ENCODE data around the gene NEB. TPM values are rescaled to one million over a fixed set of nuclear protein-coding genes. Genes with fewer than 3 reads are reported as not detected.
"Not testable (repeated sequence)": the region's sequence is repeated elsewhere in the genome, so short reads cannot be mapped to it uniquely, and the experiment has no call there.

Gene NEB
- total RNA-seq, 1 experiment from 2014 or later: 0.14 TPM

DNA sequence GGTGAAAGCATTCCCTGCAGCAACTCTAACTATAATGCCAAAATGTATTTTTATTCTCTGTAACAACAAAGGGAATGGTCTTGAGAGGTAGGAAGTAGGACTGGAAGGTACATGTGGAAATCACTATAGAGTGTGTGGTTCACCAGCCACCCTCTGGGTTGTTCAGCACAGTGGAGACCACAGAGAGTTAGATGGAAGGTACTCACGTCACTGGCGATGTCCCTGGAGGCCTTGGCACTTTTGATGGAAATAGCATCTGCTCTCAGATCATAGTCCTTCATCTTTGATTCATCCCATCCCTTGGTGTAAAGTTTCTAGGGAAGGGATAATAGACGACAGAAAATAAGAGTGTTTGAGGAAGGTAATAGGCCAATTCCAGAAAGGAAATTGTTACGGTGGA, 124.0 kb downstream of the NEB start:
- Histone ChIP-seq H3K4me3 (ENCODE audit: insufficient read depth, low read depth, low read length) (no peak overlapping the region), H3K36me3 (replicated peaks; ENCODE audit: control insufficient read depth, insufficient read depth, low read length) (no peaks in the 10 kb centered on the region), H3K27me3 (ENCODE audit: control insufficient read depth, insufficient read depth, low read length) (no peaks in the 10 kb centered on the region)
- DNase-seq: no peak

DNA sequence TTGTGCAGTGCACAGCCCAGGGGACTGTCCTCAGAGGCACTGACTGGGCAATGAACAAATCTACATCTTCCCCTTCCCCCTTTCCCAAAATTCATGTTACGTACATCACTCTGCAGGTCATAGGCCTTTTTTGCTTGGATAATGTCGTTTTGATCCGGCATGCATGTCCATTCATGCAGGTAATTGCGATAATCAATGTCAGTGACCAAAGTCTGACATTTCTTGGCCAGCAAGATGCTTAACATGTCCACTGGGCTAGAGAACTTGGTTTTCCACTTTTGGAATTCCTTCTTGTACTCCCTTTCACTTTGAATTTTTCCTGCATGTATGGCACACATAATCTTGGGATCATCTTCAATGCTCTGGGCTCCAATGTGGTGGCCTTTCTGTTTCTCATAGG, 124.6 kb downstream of the NEB start:
- no peak for DNase-seq
- Histone ChIP-seq H3K27me3 (ENCODE audit: control insufficient read depth, insufficient read depth, low read length) (no peaks in the 10 kb centered on the region), H3K36me3 (replicated peaks; ENCODE audit: control insufficient read depth, insufficient read depth, low read length) (no peaks in the 10 kb centered on the region), H3K4me3 (ENCODE audit: insufficient read depth, low read depth, low read length) (no peak overlapping the region)

DNA sequence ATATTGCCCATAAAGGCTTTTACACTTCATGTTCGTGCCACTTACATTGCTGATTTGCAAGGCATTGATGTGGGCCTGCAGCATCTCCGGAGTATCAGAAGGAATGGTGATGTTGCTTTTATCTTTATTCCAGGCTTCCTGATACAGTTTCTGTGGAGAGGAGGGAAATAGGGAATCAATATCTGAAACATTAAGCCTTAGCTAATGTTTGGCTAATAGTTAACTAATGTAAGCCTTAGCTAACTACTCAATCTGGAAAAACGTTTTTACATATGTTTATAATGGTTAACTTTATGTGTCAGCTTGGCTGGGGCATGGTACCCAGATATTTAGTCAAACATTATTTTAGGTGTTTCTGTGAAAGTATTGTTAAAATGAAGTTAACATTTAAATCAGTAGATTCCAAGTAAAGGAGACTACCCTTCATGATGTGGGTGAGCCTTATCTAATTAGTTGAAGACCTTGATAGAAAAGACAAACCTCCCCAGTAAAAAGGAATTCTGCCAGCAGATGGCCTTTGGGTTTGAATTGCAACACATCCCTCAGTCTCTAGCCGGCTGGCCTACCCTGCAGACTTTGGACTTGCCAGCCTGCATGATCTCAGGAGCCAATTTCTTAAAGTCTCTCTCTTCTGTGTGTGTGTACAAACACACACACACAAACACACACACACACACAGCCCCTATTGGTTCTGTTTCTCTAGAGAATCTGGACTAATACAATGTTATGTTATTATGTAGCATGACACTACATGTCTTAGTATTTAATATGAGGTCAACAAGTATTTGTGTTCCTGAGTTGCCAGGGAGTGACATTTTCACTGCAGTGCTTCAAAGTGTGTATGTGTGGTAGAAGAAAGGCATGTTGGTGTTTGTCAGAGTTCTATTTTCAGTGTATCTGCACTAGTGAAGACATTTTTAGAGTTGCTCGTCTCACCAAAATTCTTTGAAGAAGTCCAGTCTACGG, 126.5 kb downstream of the NEB start:
- not testable (repeated sequence) for H3K36me3 ChIP-seq (replicated peaks; ENCODE audit: control insufficient read depth, insufficient read depth, low read length); H3K4me3 ChIP-seq (ENCODE audit: insufficient read depth, low read depth, low read length); H3K27me3 ChIP-seq (ENCODE audit: control insufficient read depth, insufficient read depth, low read length); DNase-seq

DNA sequence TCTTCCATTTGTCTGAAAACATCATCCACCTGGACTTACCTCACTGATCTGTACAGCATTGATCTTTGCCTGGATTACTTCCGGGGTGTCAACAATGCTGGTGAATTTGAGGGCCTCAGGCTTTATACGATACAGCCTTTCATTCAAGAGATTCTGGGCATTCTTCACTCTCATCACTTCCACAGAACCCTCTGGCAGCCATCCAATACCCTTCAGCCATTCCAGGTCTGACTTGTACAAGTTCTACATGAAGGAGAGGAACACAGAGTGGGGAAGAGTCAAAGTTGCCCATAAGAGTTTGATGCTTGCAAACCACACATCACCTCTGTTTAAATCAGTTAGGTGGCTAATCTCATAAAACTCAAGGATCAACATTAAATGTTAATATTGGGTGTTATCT, 130.7 kb downstream of the NEB start:
- H3K4me3 ChIP-seq (ENCODE audit: insufficient read depth, low read depth, low read length); H3K27me3 ChIP-seq (ENCODE audit: control insufficient read depth, insufficient read depth, low read length); DNase-seq; H3K36me3 ChIP-seq (replicated peaks; ENCODE audit: control insufficient read depth, insufficient read depth, low read length): not testable (repeated sequence)

DNA sequence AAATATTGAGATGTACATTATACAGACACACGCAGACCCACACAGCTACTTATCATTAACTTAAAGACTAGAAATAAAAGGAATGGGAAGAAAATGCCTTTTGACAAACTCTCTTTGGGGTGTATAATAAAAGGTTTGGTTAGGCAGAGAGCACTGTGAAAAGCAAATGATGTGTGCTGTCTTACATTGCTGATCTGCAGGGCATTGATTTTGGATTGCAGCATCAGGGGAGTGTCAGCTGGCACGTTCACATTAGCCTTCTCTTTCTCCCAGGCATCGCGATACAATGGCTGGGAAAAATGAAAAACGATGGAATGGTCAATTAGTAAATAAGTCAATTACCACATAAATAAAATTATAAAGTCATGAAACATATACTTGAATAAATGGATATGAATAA, 131.9 kb downstream of the NEB start:
- H3K27me3 ChIP-seq (ENCODE audit: control insufficient read depth, insufficient read depth, low read length); H3K36me3 ChIP-seq (replicated peaks; ENCODE audit: control insufficient read depth, insufficient read depth, low read length); H3K4me3 ChIP-seq (ENCODE audit: insufficient read depth, low read depth, low read length); DNase-seq: not testable (repeated sequence)

DNA sequence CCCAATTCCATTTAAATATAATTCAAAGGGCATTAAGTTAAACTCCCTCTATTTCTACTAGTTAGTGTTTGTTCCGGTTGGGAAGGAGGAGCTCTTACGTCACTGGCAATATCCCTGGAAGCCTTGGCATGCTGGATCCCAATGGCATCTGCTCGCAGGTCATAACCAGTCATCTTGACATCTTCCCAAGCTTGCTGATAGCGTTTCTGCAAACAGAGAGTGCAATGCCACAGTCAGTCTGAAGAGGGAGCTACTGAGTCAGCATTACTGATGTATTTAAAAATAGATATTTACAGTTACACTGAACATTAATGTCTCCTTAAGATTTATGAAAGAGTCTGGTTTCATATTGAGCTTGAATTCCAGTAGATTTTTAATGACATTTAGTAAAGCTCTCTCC, 132.5 kb downstream of the NEB start:
- H3K36me3 ChIP-seq (replicated peaks; ENCODE audit: control insufficient read depth, insufficient read depth, low read length); H3K4me3 ChIP-seq (ENCODE audit: insufficient read depth, low read depth, low read length); DNase-seq; H3K27me3 ChIP-seq (ENCODE audit: control insufficient read depth, insufficient read depth, low read length): not testable (repeated sequence)

DNA sequence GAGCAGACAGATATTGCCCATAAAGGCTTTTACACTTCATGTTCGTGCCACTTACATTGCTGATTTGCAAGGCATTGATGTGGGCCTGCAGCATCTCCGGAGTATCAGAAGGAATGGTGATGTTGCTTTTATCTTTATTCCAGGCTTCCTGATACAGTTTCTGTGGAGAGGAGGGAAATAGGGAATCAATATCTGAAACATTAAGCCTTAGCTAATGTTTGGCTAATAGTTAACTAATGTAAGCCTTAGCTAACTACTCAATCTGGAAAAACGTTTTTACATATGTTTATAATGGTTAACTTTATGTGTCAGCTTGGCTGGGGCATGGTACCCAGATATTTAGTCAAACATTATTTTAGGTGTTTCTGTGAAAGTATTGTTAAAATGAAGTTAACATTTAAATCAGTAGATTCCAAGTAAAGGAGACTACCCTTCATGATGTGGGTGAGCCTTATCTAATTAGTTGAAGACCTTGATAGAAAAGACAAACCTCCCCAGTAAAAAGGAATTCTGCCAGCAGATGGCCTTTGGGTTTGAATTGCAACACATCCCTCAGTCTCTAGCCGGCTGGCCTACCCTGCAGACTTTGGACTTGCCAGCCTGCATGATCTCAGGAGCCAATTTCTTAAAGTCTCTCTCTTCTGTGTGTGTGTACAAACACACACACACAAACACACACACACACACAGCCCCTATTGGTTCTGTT, 137.2 kb downstream of the NEB start:
- not testable (repeated sequence) for DNase-seq; H3K4me3 ChIP-seq (ENCODE audit: insufficient read depth, low read depth, low read length); H3K36me3 ChIP-seq (replicated peaks; ENCODE audit: control insufficient read depth, insufficient read depth, low read length); H3K27me3 ChIP-seq (ENCODE audit: control insufficient read depth, insufficient read depth, low read length)

DNA sequence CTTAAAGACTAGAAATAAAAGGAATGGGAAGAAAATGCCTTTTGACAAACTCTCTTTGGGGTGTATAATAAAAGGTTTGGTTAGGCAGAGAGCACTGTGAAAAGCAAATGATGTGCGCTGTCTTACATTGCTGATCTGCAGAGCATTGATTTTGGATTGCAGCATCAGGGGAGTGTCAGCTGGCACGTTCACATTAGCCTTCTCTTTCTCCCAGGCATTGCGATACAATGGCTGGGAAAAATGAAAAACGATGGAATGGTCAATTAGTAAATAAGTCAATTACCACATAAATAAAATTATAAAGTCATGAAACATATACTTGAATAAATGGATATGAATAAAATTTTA, 142.4 kb downstream of the NEB start:
- not testable (repeated sequence) for H3K36me3 ChIP-seq (replicated peaks; ENCODE audit: control insufficient read depth, insufficient read depth, low read length); H3K27me3 ChIP-seq (ENCODE audit: control insufficient read depth, insufficient read depth, low read length); H3K4me3 ChIP-seq (ENCODE audit: insufficient read depth, low read depth, low read length); DNase-seq

DNA sequence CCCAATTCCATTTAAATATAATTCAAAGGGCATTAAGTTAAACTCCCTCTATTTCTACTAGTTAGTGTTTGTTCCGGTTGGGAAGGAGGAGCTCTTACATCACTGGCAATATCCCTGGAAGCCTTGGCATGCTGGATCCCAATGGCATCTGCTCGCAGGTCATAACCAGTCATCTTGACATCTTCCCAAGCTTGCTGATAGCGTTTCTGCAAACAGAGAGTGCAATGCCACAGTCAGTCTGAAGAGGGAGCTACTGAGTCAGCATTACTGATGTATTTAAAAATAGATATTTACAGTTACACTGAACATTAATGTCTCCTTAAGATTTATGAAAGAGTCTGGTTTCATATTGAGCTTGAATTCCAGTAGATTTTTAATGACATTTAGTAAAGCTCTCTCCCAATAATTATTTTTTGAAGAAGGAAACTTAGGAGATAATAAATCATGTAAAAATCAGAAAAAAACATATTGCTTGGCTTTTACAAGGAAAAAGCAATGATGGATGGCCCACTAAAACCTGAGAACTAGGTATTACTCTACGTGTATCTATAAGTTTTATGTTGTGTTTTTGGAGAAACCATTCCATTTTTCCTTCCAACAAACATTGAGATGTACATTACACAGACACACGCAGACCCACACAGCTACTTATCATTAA, 142.9 kb downstream of the NEB start:
- H3K27me3 ChIP-seq (ENCODE audit: control insufficient read depth, insufficient read depth, low read length); DNase-seq; H3K36me3 ChIP-seq (replicated peaks; ENCODE audit: control insufficient read depth, insufficient read depth, low read length); H3K4me3 ChIP-seq (ENCODE audit: insufficient read depth, low read depth, low read length): not testable (repeated sequence)

DNA sequence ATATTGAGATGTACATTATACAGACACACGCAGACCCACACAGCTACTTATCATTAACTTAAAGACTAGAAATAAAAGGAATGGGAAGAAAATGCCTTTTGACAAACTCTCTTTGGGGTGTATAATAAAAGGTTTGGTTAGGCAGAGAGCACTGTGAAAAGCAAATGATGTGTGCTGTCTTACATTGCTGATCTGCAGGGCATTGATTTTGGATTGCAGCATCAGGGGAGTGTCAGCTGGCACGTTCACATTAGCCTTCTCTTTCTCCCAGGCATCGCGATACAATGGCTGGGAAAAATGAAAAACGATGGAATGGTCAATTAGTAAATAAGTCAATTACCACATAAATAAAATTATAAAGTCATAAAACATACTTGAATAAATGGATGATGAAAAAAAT, 153.0 kb downstream of the NEB start:
- not testable (repeated sequence) for H3K36me3 ChIP-seq (replicated peaks; ENCODE audit: control insufficient read depth, insufficient read depth, low read length); H3K27me3 ChIP-seq (ENCODE audit: control insufficient read depth, insufficient read depth, low read length)

DNA sequence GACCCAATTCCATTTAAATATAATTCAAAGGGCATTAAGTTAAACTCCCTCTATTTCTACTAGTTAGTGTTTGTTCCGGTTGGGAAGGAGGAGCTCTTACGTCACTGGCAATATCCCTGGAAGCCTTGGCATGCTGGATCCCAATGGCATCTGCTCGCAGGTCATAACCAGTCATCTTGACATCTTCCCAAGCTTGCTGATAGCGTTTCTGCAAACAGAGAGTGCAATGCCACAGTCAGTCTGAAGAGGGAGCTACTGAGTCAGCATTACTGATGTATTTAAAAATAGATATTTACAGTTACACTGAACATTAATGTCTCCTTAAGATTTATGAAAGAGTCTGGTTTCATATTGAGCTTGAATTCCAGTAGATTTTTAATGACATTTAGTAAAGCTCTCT, 153.6 kb downstream of the NEB start:
- H3K36me3 ChIP-seq (replicated peaks; ENCODE audit: control insufficient read depth, insufficient read depth, low read length); DNase-seq; H3K4me3 ChIP-seq (ENCODE audit: insufficient read depth, low read depth, low read length); H3K27me3 ChIP-seq (ENCODE audit: control insufficient read depth, insufficient read depth, low read length): not testable (repeated sequence)

More for the DNA sequence above, 153.0 kb downstream of the NEB start:
- DNase-seq; H3K4me3 ChIP-seq (ENCODE audit: insufficient read depth, low read depth, low read length): not testable (repeated sequence)

DNA sequence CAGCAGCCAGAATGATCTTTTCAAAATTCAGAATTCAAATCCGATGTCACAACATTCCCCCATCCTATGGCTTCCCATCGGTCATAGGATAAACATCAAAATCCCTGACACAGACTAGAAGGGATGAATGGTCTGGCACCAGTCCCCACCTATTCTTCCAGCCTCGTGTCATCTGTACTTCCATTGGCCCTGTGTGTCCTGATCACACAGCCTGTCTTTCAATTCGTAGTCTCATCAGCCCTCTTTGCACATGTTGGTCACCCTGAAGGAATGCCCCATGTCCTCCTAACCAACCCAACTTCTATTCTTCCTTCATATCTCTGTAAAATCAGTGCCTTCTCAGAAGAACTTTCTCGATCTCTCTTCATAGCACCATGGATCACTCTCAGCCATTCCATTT, 157.2 kb downstream of the NEB start:
- Histone ChIP-seq H3K27me3 (ENCODE audit: control insufficient read depth, insufficient read depth, low read length) (no peaks in the 10 kb centered on the region), H3K36me3 (replicated peaks; ENCODE audit: control insufficient read depth, insufficient read depth, low read length) (no peaks in the 10 kb centered on the region), H3K4me3 (ENCODE audit: insufficient read depth, low read depth, low read length) (no peak overlapping the region)
- no peak for DNase-seq

DNA sequence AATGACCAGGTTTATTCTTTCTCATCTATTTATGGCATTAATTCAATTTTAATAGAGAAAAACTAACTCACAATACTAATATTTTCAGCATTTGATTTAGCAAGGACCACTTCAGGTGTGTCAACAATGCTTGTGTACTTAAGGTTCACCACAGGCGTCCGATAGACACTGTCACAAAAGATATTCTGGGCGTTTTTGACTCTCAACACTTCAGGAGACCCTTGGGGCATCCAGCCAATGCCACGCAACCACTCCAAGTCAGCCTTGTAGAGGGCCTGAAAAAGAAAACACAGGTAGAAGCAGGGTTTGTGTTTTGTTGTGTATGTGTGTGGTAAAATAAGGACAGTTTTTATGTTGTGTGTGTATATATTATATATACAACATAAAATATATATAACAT, 158.2 kb downstream of the NEB start:
- H3K4me3 ChIP-seq (ENCODE audit: insufficient read depth, low read depth, low read length): no peak overlapping the region
- H3K27me3 ChIP-seq (ENCODE audit: control insufficient read depth, insufficient read depth, low read length): no peaks in the 10 kb centered on the region
- DNase-seq: no peak
- H3K36me3 ChIP-seq (replicated peaks; ENCODE audit: control insufficient read depth, insufficient read depth, low read length): no peaks in the 10 kb centered on the region

DNA sequence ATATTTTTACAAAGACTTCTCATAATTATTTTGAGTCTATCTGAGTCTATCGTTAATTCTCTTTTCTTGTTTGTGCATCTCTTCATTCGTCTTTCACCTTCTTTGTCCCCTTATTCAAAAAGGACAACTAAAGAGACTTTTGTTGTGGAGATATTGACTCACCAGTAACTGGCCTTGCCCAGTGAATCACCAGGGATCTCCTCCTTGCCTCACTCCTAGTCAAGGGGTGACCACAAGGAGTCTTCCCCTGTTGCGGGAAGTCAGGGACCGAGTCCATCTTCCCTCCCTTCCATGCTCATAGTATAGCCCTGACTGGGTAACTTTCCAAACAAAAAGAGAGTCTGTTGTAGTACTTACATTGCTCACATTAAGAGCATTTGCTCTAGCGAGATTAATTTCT, 158.9 kb downstream of the NEB start:
- DNase-seq: no peak
- Histone ChIP-seq H3K4me3 (ENCODE audit: insufficient read depth, low read depth, low read length) (no peak overlapping the region), H3K27me3 (ENCODE audit: control insufficient read depth, insufficient read depth, low read length) (no peaks in the 10 kb centered on the region), H3K36me3 (replicated peaks; ENCODE audit: control insufficient read depth, insufficient read depth, low read length) (no peaks in the 10 kb centered on the region)

DNA sequence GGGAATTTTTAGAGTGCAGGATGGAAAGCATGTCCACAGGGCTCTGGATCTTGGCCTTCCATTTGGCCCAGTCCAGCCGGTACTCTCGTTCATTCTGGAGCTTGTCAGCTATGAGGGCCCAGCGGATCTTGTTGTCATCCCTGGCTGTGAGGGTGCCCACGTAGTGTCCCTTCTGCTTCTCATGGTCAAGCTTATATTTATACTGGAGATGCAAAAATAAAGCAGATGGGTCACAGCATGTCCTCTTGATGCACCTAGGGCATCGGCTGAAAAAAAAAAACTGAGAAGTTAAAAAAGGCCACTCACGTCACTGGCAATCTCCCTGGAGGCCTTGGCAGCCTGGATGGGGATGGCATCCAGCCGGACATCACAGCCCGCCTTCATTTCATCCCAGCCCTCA, 164.1 kb downstream of the NEB start:
- H3K36me3 ChIP-seq (replicated peaks; ENCODE audit: control insufficient read depth, insufficient read depth, low read length): no peaks in the 10 kb centered on the region
- DNase-seq: no peak
- no peaks in the 10 kb centered on the region for H3K27me3 ChIP-seq (ENCODE audit: control insufficient read depth, insufficient read depth, low read length)
- no peak overlapping the region for H3K4me3 ChIP-seq (ENCODE audit: insufficient read depth, low read depth, low read length)

All from H7 (cell line).